Mesothelial cell of epicardium (in vitro differentiated cells): ENCODE results near the gene PCDHGC5. TPM values are rescaled to one million over a fixed set of nuclear protein-coding genes. Genes with fewer than 3 reads are reported as not detected.

ENCODE experiments used
- DNase-seq, 2 experiments: peaks; one replicate each; pipeline ENCODE4 v3.0.0; 2021; ENCODE audit warnings: low spot score in 2 of 2; ENCODE audit not compliant: unreplicated experiment in 2 of 2
- H3K27ac Mint-ChIP-seq: 2 replicates; pipeline ENCODE4 v1.8.0; 2021; ENCODE audit warnings: mixed read lengths
- H3K27me3 Mint-ChIP-seq: 2 replicates; pipeline ENCODE4 v1.8.0; 2021; ENCODE audit warnings: low read depth, mixed read lengths
- H3K36me3 Mint-ChIP-seq: 2 replicates; pipeline ENCODE4 v1.8.0; 2021; ENCODE audit warnings: mixed read lengths
- H3K4me1 Mint-ChIP-seq: 2 replicates; pipeline ENCODE4 v1.8.0; 2021; ENCODE audit warnings: mixed read lengths
- H3K4me3 Mint-ChIP-seq: 2 replicates; pipeline ENCODE4 v1.8.0; 2021; ENCODE audit warnings: mild to moderate bottlenecking, moderate library complexity, mixed read lengths
- H3K9me3 Mint-ChIP-seq: 2 replicates; pipeline ENCODE4 v1.8.0; 2021; ENCODE audit warnings: mixed read lengths
- total RNA-seq: library from RNA; stranded (reverse); gene quantifications from 3 replicates; pipeline ENCODE4 v1.2.1, GENCODE V29; 2021
- TF ChIP-seq, protein P1 (sequence below): fragments of 200-600 bp; sonication (generic); IDR thresholded peaks from one replicate; pipeline ENCODE4 v1.5.0; 2021; ENCODE audit warnings: antibody characterized with exemption; ENCODE audit not compliant: unreplicated experiment

The PCDHGC5 gene
- total RNA-seq, 1 donor from 2014 or later: 3.5 TPM

DNA sequence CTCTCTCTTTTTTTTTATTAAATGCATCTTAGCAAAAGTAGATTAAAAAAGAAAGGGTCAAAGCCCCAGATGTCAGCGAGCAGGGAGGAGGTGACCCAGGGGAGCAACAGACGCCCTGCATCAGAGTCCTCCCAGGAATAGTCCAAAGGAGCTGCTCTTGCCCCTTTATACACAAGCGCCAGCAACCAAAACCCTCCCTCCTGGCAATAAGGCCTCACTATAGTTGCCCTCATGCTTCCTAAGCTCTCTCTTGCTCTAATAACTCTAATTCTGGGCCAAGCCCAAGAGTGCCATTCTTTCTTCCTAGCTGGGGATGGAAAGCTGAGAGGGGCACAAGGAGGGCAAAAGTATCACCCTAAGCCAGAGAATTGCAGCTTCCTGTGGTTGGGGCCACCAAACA is 26.3 kb downstream of the PCDHGC5 start:
- Mint-ChIP-seq H3K27me3 (no peaks in the 10 kb centered on the region), H3K27ac (peak overlapping the region; percentile 95), H3K4me1 (peaks cover 39% of the 10 kb centered on the region), H3K36me3 (peaks cover 17% of the 10 kb centered on the region), H3K4me3 (no peak overlapping the region), H3K9me3 (no peaks in the 10 kb centered on the region)
- no peak for DNase-seq
- TF ChIP-seq, protein P1, sequence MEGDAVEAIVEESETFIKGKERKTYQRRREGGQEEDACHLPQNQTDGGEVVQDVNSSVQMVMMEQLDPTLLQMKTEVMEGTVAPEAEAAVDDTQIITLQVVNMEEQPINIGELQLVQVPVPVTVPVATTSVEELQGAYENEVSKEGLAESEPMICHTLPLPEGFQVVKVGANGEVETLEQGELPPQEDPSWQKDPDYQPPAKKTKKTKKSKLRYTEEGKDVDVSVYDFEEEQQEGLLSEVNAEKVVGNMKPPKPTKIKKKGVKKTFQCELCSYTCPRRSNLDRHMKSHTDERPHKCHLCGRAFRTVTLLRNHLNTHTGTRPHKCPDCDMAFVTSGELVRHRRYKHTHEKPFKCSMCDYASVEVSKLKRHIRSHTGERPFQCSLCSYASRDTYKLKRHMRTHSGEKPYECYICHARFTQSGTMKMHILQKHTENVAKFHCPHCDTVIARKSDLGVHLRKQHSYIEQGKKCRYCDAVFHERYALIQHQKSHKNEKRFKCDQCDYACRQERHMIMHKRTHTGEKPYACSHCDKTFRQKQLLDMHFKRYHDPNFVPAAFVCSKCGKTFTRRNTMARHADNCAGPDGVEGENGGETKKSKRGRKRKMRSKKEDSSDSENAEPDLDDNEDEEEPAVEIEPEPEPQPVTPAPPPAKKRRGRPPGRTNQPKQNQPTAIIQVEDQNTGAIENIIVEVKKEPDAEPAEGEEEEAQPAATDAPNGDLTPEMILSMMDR: no peak

DNA sequence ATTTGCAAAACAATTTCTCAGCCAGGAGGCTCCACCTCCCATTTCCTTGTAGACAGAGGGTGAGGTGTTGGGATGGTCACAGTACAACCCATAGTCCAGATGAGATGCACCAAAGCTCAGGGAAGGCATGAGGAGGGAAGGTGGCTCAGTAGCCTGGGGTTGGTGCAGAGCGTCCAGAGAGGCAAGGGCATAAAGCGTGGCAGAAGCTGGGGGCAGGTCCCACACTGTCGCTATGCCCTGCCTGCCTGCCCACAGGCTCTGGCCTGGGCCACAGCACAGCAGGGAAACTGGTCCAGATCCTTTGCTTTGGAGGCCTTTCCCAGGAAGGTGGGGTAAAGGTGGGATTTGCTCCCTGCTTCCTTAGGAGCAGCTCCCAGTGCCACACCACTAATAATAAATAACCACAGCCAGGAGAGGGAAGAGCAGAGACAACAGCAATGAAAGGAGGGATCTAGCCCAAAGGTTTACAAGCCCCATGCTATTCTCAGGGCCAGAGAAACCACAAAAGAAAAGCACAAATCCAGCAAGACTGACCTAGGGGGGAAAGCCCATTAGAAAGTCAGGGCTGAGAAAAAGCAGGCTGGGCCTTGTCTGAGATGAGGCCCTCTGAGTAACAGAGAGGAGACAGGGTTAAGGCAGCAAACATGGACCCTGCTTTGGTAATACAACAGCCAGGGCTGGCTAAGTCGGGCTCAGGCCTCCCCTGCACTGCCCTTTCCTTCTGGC is 27.2 kb downstream of the PCDHGC5 start:
- Mint-ChIP-seq H3K27me3 (no peaks in the 10 kb centered on the region), H3K4me1 (peaks cover 41% of the 10 kb centered on the region), H3K27ac (peak overlapping the region; percentile 95), H3K9me3 (no peaks in the 10 kb centered on the region), H3K36me3 (peaks cover 22% of the 10 kb centered on the region), H3K4me3 (no peak overlapping the region)
- no peak for DNase-seq
- TF ChIP-seq, protein P1: no peak

- peaks cover 17% of the 10 kb centered on the region for H3K36me3 Mint-ChIP-seq
- no peaks in the 10 kb centered on the region for H3K9me3 Mint-ChIP-seq
- peaks cover 47% of the 10 kb centered on the region for H3K4me1 Mint-ChIP-seq
- TF ChIP-seq, protein P1: no peak
- H3K27ac Mint-ChIP-seq: peak overlapping the region; percentile 95
- no peaks in the 10 kb centered on the region for H3K27me3 Mint-ChIP-seq
- no peak for DNase-seq
- H3K4me3 Mint-ChIP-seq: no peak overlapping the region
Observed at GRCh38 chr5:141516672-141517025, 27.8 kb downstream of the PCDHGC5 start.

DNA sequence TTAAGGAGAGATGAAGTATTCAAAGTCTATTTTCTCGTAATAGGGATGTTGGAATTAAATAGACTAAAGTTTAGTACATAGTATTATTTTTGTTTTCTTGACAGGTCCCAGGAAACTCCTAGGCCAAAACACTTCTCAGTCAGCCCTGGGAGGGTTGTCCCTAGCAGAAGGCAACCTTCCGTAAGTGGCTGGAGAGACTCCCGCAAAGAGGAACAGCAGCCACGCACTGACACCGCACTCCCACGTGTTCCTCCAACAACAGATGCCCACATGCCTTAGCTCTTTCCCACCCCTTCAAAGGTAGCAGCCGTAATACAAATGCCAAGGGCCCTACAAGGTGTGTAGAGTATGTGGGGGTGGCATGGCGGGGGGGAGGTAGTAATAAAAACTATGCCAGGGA is 28.4 kb downstream of the PCDHGC5 start:
- no peak for DNase-seq
- TF ChIP-seq, protein P1: no peak
- Mint-ChIP-seq H3K36me3 (peaks cover 15% of the 10 kb centered on the region), H3K27ac (peak overlapping the region; percentile 95), H3K27me3 (no peaks in the 10 kb centered on the region), H3K4me3 (no peak overlapping the region), H3K9me3 (no peaks in the 10 kb centered on the region), H3K4me1 (peaks cover 51% of the 10 kb centered on the region)

DNA sequence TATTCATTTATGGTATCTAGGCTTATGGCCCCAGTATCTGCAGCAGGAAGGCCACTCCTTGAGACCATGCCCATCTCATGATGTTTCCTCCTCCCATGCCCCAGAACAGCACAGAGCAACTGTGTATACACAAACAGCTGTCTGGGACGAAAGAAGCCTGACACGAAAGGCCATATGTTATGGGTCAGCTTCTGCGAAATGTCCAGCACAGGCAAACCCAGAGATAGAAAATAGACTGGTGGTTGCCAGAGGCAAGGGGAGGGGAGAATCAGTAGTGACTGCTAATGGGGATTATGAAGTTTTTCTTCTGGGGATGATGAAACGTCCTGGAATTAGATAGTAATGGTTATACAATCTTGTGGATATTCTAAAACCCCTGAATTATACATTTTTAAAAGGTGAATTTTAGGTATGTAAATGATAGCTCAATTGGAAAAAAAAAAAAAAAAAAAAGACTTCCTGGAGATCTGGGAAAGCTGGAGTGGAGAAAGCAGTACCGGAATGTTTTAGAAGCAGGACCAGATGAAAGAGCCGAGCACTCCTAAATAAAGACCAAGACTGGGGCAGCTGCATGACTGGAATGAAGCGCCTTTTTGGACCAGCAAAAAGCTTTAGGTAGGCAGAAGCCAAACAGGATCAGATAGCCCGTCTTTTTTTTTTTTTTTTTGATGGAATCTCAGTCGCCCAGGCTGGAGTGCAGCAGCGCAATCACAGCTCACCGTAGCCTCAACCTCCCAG is 29.2 kb downstream of the PCDHGC5 start:
- H3K27ac Mint-ChIP-seq: peak overlapping the region; percentile 77
- H3K36me3 Mint-ChIP-seq: peaks cover 15% of the 10 kb centered on the region
- H3K27me3 Mint-ChIP-seq: no peaks in the 10 kb centered on the region
- no peak overlapping the region for H3K4me3 Mint-ChIP-seq
- peaks cover 46% of the 10 kb centered on the region for H3K4me1 Mint-ChIP-seq
- TF ChIP-seq, protein P1: no peak
- no peak for DNase-seq
- no peaks in the 10 kb centered on the region for H3K9me3 Mint-ChIP-seq
